NCI-H1930 (cell line): ENCODE results near the gene NFATC1.
A peak's percentile ranks its signal among the peaks of the same experiment; 100 is the strongest.

Source experiments
- DNase-seq, 2 experiments: peaks; one replicate each; lab custom pipeline; 2025; lab: John Stamatoyannopoulos, UW

Gene NFATC1

DNA sequence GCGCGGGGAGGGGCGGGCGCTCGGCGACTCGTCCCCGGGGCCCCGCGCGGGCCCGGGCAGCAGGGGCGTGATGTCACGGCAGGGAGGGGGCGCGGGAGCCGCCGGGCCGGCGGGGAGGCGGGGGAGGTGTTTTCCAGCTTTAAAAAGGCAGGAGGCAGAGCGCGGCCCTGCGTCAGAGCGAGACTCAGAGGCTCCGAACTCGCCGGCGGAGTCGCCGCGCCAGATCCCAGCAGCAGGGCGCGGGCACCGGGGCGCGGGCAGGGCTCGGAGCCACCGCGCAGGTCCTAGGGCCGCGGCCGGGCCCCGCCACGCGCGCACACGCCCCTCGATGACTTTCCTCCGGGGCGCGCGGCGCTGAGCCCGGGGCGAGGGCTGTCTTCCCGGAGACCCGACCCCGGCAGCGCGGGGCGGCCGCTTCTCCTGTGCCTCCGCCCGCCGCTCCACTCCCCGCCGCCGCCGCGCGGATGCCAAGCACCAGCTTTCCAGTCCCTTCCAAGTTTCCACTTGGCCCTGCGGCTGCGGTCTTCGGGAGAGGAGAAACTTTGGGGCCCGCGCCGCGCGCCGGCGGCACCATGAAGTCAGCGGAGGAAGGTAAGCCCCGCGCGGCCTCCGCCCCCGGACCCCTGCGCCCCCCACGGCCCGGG lies at the start of gene NFATC1:
Gene NFATC1 (plus strand): TSS at position 170 of the 644 bp plus-strand sequence. CDS start 295 bp downstream, at position 465.
- DNase-seq: peak; percentile 35 to 76

DNA sequence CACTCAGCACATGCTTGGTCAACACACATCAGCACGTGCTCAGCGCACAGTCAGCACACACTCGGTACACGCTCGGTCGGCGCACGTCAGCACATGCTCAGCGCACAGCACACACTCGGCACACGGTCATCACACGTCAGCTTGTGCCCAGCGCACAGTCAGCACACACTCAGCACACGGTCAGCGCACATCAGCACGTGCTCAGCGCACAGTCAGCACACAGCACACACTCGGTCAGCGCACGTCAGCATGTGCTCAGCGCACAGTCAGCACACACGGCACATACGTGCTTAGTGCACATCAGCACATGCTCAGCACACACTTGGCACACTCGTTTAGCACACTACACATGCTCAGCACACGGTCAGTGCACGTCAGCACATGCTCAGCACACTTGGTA lies 49.7 kb upstream of the NFATC1 start:
- no peak for DNase-seq

DNA sequence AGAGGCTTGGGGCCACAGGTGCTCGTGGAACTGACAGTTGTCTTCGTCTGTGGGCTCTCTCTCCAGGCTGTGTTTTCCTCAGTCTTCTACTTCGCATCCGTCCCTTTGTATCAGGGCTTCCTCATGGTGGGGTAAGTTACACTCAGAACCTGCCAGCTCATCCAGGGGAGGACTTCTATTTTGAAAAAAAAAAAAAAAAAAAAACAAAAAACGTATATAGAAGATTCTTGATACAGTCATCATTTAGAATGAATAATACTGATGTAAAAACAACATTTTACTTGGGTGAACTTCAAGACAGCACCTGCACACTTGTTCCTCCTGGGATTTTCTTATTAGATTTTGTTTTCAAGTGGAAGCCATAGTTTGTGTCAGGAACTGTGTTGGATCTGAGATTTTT lies 47.7 kb upstream of the NFATC1 start:
- DNase-seq: no peak

GRCh38 chr18:79352432-79352831 lies 43.3 kb upstream of the NFATC1 start:
- no peak for DNase-seq

DNA sequence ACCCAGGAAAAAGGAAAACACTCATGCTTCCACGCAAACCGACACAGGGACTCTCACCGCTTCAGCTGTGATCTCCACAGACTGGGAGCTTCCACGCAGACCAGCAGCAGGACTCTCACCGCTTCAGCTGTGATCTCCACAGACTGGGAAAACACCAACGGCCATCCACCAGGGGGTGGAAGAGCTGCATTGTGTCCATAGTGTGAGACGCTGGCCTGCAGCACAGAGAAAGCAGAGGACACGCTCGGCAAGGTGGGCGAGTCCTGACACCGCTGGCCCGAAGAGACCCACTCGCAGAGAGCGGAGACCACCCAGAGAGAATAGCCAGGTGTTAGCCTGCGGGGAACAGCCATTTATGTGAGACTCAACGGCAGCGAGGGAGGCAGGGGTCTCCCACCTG lies 42.5 kb upstream of the NFATC1 start:
- no peak for DNase-seq

GRCh38 chr18:79354350-79354749 lies 41.4 kb upstream of the NFATC1 start:
- no peak for DNase-seq

DNA sequence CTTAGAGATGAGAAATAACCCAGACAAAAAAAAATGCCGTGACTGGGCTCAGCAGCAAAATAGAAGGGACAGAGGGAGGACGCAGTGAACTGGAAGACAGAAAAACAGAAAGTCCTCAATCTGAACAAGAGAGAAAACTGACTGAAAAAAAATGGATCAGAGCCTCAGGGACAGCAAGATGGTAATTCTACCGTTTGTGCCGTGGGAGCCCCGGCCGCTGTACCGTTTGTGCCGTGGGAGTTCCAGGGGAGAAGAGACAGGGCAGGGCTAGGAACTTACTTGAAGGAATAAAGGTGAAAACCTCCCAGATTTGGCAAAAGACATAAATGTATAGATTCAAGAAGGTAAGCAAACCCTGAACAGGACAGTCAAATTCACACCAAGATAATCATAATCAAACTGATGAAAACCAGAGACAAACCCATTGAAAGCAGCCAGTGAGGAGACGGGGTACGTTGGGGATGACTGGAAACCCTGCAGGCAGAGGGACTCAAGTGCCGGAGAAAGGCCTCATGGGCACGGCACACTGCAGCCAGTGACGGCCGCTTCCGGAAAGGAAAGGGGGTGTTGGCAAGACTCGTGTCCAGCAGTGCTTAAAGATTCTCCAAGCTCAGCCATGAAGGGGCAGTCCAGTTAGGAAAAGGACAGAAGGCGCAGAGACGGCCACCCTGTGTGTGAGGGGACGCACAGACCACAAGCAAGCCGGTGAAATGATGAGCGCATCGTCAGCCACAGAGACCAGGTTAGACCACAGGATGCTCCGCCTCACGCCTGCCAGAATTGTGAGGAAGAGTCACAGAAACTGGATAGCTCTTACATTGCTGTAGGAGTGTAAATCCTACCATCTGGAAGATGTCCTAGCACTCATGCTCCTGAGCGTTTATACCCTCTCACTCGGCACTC lies 40.0 kb upstream of the NFATC1 start:
- DNase-seq: no peak

DNA sequence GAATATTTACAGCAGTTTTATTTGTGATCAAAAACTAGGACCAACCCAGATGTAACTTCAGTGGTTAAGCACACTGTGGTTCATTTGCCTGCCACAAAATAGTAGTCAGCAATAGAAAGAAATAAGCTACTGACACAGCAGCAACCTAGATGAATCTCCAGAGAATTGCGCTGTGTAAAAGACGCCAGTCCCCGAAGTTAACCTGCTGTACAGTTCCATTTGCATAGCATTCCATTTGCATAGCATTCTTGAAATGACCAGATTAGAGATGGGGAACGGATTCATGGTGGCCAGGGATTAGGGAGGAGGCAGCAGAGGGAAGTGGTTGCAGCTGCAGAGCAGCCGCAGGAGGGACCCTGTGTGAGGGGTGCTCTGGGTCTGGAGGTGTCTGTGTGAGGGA lies 39.3 kb upstream of the NFATC1 start:
- DNase-seq: no peak

GRCh38 chr18:79360933-79361332 lies 34.8 kb upstream of the NFATC1 start:
- no peak for DNase-seq

GRCh38 chr18:79361766-79362522 lies 33.8 kb upstream of the NFATC1 start:
- DNase-seq: no peak

GRCh38 chr18:79365701-79366100 lies 30.0 kb upstream of the NFATC1 start:
- no peak for DNase-seq

- DNase-seq: no peak
These were observed 29.3 kb upstream of the NFATC1 start for GRCh38 chr18:79366177-79367094.

DNA sequence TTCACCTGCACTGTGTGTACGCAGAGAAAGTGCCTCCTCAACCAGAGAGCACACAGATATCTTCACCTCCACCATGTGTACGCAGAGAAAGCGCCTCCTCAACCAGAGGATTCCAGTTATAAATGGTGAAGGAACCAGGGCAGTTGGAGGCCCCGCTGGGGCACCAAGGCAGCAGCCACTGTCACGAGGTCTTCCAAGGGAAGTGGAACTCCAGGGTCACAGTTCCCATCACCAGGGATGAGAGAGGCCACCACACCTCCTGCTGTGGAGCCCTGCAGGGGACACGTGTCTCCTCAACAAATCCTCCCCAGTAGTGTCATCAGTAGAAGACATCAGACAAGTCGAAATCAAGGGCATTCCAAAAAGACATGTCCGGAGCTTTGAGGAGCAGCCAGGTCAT lies 28.2 kb upstream of the NFATC1 start:
- DNase-seq: no peak

- no peak for DNase-seq
These were observed 27.7 kb upstream of the NFATC1 start for GRCh38 chr18:79367989-79368388.

DNA sequence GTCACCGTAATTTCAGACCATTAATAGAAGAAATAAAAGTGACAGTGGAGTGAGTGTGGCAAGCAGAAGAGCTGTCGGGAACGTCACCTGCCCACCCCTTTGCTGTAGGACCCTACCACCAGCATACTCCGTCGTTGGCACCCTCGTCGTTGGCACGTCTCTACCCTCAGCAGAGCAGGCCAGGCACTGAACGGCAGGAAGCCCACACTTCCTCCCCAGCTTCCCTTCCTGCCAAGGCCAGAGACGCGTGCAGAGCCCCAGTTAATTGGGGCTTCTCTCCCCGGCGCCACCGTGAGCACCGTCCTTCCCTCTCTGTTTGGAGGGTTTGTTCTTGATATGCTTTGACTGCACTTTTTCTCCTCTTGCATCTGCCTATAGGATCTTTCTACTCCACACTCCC lies 27.0 kb upstream of the NFATC1 start:
- no peak for DNase-seq

- DNase-seq: no peak
These were observed 24.1 kb upstream of the NFATC1 start for GRCh38 chr18:79371561-79372121.

DNA sequence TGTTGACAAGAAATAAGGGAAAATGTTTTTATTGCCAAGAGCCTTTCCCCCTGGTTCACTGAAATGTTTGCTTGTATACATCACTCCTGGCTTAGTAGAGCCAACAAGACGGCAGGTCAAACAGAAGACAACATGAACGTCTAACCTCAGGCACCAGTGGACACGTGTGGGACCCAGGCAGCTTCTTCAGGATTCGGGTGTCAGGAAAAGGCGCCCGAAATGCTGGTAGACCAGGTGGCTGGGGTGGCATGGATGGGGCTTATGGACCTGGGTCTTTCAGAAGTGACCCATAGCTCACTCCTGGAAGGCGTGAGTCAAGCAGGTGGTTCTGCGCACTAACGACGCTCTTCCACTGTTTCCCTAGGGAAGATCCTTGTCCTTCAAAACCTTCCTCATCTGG lies 23.3 kb upstream of the NFATC1 start:
- no peak for DNase-seq

DNA sequence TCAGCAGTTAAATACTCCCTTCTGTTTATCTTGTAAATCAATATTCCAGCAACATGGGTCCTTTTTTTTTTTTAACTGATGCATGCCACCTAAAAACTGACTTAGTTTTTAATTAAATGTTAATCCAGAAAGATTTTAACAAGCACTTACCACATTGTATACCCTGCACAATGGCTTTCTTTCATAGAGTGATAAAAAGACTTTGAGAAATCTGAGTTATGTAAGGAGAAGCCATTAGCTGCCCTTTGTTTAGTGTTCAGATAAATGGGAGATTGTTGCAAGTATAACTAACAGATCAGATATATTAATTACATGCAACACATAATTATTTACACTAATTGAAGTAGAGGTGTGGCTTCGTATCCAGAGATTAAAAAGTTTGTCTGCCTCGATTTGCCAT lies 22.7 kb upstream of the NFATC1 start:
- no peak for DNase-seq

DNA sequence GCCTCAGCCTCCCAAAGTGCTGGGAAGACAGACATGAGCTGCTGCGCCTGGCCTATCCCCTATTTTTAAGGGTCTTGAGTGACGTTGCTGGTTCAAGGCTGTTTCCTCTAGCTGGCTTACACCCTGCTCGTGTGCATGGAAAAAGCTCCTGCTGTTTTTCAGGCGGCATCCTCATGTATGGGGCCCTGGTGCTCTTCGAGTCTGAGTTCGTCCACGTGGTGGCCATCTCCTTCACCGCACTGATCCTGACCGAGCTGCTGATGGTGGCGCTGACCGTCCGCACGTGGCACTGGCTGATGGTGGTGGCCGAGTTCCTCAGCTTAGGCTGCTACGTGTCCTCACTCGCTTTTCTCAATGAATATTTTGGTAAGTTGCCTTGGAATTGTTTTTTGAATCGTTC lies 22.0 kb upstream of the NFATC1 start:
- DNase-seq: no peak

- no peak for DNase-seq
These were observed 21.1 kb upstream of the NFATC1 start for GRCh38 chr18:79374408-79375171.
